ENCODE data around the gene MRPL12. TPM values are rescaled to one million over a fixed set of nuclear protein-coding genes. Genes with fewer than 3 reads are reported as not detected.

MRPL12 gene
- total and polyA plus RNA-seq, 2 of the 13 experiments (the other 11 are each of a cell fraction or from before 2014, with no cell fraction given), result 39.1 to 94.1 TPM

DNA sequence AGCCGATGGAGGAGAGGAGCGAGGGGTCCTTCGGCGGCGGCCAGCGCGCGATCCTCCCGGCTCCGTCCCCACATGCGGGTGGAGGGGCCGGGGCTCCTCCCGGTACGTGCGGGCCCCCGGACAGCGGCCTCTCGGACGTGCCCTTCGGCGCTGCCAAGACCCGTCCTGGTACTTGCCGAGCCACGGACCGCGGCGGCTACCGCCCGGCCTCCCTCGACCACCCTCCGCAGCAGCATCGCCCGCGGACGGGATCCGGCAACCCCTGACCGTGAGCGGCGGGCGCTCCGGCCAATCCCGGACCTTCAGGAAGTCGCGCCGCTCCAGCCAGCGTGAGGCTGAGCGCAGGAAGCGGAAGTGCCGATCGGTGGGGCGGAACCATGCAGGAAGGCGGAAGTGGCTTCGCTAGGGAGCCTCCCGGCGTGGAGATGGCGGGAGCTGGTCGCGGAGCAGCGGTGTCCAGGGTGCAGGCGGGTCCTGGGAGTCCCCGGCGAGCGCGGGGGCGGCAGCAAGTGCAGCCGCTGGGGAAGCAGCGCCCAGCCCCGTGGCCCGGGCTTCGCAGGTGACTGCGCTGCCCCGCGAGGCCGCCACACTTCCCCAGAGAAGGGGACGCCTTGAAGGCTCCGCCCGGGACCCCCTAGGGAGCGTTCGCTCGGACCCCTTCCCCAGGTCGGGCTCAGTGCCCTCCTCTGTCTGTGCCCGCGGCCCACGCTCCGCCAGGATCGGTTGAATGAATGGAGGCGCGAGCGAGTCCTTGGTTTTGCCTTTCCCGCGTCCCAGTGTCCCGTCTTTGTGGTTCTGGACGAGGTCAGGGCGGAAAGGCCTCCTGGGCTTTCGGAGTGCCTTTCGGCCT, 36.6 kb upstream of the MRPL12 start, which contains the start of the genes CCDC137 and OXLD1 (continued):
- TF ChIP-seq, protein P1, sequence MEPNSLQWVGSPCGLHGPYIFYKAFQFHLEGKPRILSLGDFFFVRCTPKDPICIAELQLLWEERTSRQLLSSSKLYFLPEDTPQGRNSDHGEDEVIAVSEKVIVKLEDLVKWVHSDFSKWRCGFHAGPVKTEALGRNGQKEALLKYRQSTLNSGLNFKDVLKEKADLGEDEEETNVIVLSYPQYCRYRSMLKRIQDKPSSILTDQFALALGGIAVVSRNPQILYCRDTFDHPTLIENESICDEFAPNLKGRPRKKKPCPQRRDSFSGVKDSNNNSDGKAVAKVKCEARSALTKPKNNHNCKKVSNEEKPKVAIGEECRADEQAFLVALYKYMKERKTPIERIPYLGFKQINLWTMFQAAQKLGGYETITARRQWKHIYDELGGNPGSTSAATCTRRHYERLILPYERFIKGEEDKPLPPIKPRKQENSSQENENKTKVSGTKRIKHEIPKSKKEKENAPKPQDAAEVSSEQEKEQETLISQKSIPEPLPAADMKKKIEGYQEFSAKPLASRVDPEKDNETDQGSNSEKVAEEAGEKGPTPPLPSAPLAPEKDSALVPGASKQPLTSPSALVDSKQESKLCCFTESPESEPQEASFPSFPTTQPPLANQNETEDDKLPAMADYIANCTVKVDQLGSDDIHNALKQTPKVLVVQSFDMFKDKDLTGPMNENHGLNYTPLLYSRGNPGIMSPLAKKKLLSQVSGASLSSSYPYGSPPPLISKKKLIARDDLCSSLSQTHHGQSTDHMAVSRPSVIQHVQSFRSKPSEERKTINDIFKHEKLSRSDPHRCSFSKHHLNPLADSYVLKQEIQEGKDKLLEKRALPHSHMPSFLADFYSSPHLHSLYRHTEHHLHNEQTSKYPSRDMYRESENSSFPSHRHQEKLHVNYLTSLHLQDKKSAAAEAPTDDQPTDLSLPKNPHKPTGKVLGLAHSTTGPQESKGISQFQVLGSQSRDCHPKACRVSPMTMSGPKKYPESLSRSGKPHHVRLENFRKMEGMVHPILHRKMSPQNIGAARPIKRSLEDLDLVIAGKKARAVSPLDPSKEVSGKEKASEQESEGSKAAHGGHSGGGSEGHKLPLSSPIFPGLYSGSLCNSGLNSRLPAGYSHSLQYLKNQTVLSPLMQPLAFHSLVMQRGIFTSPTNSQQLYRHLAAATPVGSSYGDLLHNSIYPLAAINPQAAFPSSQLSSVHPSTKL (CRISPR knock-in tag; IDR thresholded peaks at IDR 0.05), result no peak; the same call in 1 of the 2 replicates
- TF ChIP-seq ZBTB10 (CRISPR knock-in tag; IDR thresholded peaks at IDR 0.05; ENCODE audit: borderline replicate concordance), result peak; percentile 47; the same call in 1 of the 2 replicates
- TF ChIP-seq SP5 (CRISPR knock-in tag; IDR thresholded peaks at IDR 0.05; ENCODE audit: borderline replicate concordance, low read depth), result peak; percentile 15; the same call in 1 of the 2 replicates
- peak; percentile 99 for TF ChIP-seq SAP130 (CRISPR knock-in tag; IDR thresholded peaks at IDR 0.05; ENCODE audit: low read depth)
- no peak for TF ChIP-seq NFIB (CRISPR knock-in tag; IDR thresholded peaks at IDR 0.05; ENCODE audit: borderline replicate concordance)
- TF ChIP-seq KLF12 (CRISPR knock-in tag; IDR thresholded peaks at IDR 0.05; ENCODE audit: borderline replicate concordance), result peak; percentile 78; the same call in 1 of the 2 replicates
- no peak for TF ChIP-seq STAG1 (CRISPR knock-in tag; IDR thresholded peaks at IDR 0.05)
- 0 out of 2 replicates have a peak, but pooled peaks have one; percentile 45 for TF ChIP-seq ZNF263 (CRISPR knock-in tag; IDR thresholded peaks at IDR 0.05)
- peak; percentile 88; the same call in 1 of the 2 replicates for TF ChIP-seq REL (CRISPR knock-in tag; conservative IDR thresholded peaks at IDR 0.05)
- TF ChIP-seq ZNF230 (CRISPR knock-in tag; IDR thresholded peaks at IDR 0.05), result no peak; the same call in none of the 2 replicates
- TF ChIP-seq, protein P2, sequence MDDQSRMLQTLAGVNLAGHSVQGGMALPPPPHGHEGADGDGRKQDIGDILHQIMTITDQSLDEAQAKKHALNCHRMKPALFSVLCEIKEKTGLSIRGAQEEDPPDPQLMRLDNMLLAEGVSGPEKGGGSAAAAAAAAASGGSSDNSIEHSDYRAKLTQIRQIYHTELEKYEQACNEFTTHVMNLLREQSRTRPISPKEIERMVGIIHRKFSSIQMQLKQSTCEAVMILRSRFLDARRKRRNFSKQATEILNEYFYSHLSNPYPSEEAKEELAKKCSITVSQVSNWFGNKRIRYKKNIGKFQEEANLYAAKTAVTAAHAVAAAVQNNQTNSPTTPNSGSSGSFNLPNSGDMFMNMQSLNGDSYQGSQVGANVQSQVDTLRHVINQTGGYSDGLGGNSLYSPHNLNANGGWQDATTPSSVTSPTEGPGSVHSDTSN (CRISPR knock-in tag; IDR thresholded peaks at IDR 0.05; ENCODE audit: borderline replicate concordance), result peak; percentile 98
- TF ChIP-seq CBX5 (CRISPR knock-in tag; IDR thresholded peaks at IDR 0.05; ENCODE audit: borderline replicate concordance), result no peak; the same call in 1 of the 2 replicates
- TF ChIP-seq, protein P3, sequence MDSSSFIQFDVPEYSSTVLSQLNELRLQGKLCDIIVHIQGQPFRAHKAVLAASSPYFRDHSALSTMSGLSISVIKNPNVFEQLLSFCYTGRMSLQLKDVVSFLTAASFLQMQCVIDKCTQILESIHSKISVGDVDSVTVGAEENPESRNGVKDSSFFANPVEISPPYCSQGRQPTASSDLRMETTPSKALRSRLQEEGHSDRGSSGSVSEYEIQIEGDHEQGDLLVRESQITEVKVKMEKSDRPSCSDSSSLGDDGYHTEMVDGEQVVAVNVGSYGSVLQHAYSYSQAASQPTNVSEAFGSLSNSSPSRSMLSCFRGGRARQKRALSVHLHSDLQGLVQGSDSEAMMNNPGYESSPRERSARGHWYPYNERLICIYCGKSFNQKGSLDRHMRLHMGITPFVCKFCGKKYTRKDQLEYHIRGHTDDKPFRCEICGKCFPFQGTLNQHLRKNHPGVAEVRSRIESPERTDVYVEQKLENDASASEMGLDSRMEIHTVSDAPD (CRISPR knock-in tag; IDR thresholded peaks at IDR 0.05), result no peak; the same call in 1 of the 2 replicates
- TF ChIP-seq ZNF350 (CRISPR knock-in tag; IDR thresholded peaks at IDR 0.05; ENCODE audit: borderline replicate concordance, low read depth), result 0 out of 2 replicates have a peak, but pooled peaks have one; percentile 13
- TF ChIP-seq ZMYM3 (CRISPR knock-in tag; IDR thresholded peaks at IDR 0.05), result no peak
- TF ChIP-seq ARNTL (CRISPR knock-in tag; IDR thresholded peaks at IDR 0.05), result no peak
- peak; percentile 81 for TF ChIP-seq STAT5B (CRISPR knock-in tag; IDR thresholded peaks at IDR 0.05)
- TF ChIP-seq MYNN (CRISPR knock-in tag; IDR thresholded peaks at IDR 0.05; ENCODE audit: low read depth), result no peak; the same call in 1 of the 2 replicates
- no peak for TF ChIP-seq CHD4 (IDR thresholded peaks at IDR 0.05; ENCODE audit: borderline replicate concordance, low read length)
- TF ChIP-seq ZNF543 (CRISPR knock-in tag; IDR thresholded peaks at IDR 0.05), result 0 out of 2 replicates have a peak, but pooled peaks have one; percentile 43

All from HepG2 (cell line).